Left lobe of liver (tissue), 2 donors: ENCODE results near the gene LPAR4. TPM values are rescaled to one million over a fixed set of nuclear protein-coding genes. Genes with fewer than 3 reads are reported as not detected.
"Not testable (repeated sequence)": the region's sequence is repeated elsewhere in the genome, so short reads cannot be mapped to it uniquely, and the experiment has no call there.

ENCODE experiments used
- ATAC-seq: fragments of 200-7000 bp; cut with Tn5 transposase; one replicate; pipeline ENCODE4 v1.9.1; 2020; ENCODE audit warnings: mild to moderate bottlenecking, moderate library complexity
- DNase-seq: peaks from one replicate; pipeline ENCODE4 v3.0.0-alpha.2; 2020; ENCODE audit warnings: low spot score
- total RNA-seq: library from RNA; stranded (reverse); gene quantifications from one replicate; pipeline ENCODE4 v1.2.1, GENCODE V29; 2021
- donor health status: DM: no; HTN: no; CAD: no; lungs with moderate emphysema.
- donor health status: DM: no; HTN: yes; CAD: no.

LPAR4 gene
- not detected for total RNA-seq

GRCh38 chrX:78747489-78747888, at the start of gene LPAR4:
LPAR4 (plus strand) TSS chrX:78747720; CDS start chrX:78754870, 7,150 bp downstream.
- no peak for ATAC-seq
- DNase-seq, result no peak

- DNase-seq (no peak), ATAC-seq (no peak)
These were observed 41.4 kb upstream of the LPAR4 start for GRCh38 chrX:78706071-78706470.

GRCh38 chrX:78708262-78708661, 39.3 kb upstream of the LPAR4 start:
- DNase-seq (peak; percentile 34), ATAC-seq (peak; percentile 74)

- DNase-seq, result no peak
- no peak for ATAC-seq
These were observed 38.7 kb upstream of the LPAR4 start for GRCh38 chrX:78708816-78709215.

GRCh38 chrX:78710171-78710570, 37.3 kb upstream of the LPAR4 start:
- DNase-seq, result no peak
- ATAC-seq, result no peak

- ATAC-seq (no peak), DNase-seq (no peak)
These were observed 35.2 kb upstream of the LPAR4 start for GRCh38 chrX:78712336-78712735.

- DNase-seq, result no peak
- no peak for ATAC-seq
These were observed 22.2 kb upstream of the LPAR4 start for GRCh38 chrX:78725287-78725686.

- DNase-seq (no peak), ATAC-seq (no peak)
These were observed 1.0 kb upstream of the LPAR4 start for GRCh38 chrX:78746496-78746895.

GRCh38 chrX:78747971-78748370, 451 bp downstream of the LPAR4 start:
- no peak for DNase-seq
- ATAC-seq, result no peak

GRCh38 chrX:78748846-78749245, 1.3 kb downstream of the LPAR4 start:
- DNase-seq, result no peak
- ATAC-seq, result no peak

GRCh38 chrX:78753571-78753970, 6.1 kb downstream of the LPAR4 start:
- no peak for DNase-seq
- no peak for ATAC-seq

GRCh38 chrX:78754917-78755316, 7.4 kb downstream of the LPAR4 start:
- ATAC-seq (no peak), DNase-seq (no peak)

GRCh38 chrX:78759081-78759480, 11.6 kb downstream of the LPAR4 start:
- no peak for DNase-seq
- no peak for ATAC-seq

GRCh38 chrX:78769101-78769755, 21.7 kb downstream of the LPAR4 start:
- DNase-seq (no peak), ATAC-seq (no peak)

GRCh38 chrX:78769946-78770345, 22.4 kb downstream of the LPAR4 start:
- DNase-seq (no peak), ATAC-seq (no peak)

- ATAC-seq (no peak), DNase-seq (no peak)
These were observed 49.4 kb downstream of the LPAR4 start for GRCh38 chrX:78796916-78797315.

- no peak for DNase-seq
- no peak for ATAC-seq
These were observed 52.6 kb downstream of the LPAR4 start for GRCh38 chrX:78800114-78800513.

- ATAC-seq, result no peak
- DNase-seq, result no peak
These were observed 53.2 kb downstream of the LPAR4 start for GRCh38 chrX:78800694-78801093.

- DNase-seq (no peak), ATAC-seq (no peak)
These were observed 54.0 kb downstream of the LPAR4 start for GRCh38 chrX:78801522-78801921.

GRCh38 chrX:78802526-78802925, 55.0 kb downstream of the LPAR4 start:
- ATAC-seq, DNase-seq: not testable (repeated sequence)
